ENCODE measurements around the gene HNRNPLL. TPM values are rescaled to one million over a fixed set of nuclear protein-coding genes. Genes with fewer than 3 reads are reported as not detected.

Gene HNRNPLL
- total and polyA plus RNA-seq, 2 of the 13 experiments (the other 11 are each of a cell fraction or from before 2014, with no cell fraction given) = 49.4 to 103 TPM

DNA sequence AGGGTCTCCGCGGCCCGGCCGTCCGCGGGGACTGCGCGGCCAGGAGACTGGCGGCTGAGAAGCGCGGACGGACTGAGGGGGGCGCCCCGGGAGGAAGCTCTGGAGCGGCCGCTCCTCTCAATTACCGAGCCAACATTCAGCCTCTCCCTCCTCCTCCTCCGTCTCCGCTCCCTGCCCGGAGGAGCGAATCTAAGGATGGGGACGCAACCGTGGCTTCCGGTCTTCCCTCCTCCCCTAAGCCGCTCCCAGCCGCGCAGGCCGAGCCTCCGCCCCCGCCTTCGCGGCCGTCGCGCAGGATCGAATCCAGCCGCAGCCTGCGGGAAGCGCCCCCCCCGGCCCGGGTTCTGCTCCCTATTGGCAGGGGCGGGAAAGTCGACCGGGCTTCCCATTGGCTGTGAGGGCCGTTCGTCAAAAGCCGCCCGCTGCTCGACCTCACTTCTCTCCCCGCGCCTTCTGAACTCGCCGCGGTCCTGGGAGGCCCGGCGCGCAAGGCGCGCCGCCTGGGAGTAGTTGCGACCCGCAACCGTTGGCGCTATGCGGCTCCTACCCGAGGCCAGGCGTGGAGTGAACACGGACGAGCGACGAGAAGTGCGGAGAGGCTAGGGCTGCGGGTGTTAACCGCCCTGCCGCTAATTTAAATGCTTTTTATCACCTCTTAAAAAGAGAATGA lies at the start of gene HNRNPLL (continued):
- TF ChIP-seq, protein P1, sequence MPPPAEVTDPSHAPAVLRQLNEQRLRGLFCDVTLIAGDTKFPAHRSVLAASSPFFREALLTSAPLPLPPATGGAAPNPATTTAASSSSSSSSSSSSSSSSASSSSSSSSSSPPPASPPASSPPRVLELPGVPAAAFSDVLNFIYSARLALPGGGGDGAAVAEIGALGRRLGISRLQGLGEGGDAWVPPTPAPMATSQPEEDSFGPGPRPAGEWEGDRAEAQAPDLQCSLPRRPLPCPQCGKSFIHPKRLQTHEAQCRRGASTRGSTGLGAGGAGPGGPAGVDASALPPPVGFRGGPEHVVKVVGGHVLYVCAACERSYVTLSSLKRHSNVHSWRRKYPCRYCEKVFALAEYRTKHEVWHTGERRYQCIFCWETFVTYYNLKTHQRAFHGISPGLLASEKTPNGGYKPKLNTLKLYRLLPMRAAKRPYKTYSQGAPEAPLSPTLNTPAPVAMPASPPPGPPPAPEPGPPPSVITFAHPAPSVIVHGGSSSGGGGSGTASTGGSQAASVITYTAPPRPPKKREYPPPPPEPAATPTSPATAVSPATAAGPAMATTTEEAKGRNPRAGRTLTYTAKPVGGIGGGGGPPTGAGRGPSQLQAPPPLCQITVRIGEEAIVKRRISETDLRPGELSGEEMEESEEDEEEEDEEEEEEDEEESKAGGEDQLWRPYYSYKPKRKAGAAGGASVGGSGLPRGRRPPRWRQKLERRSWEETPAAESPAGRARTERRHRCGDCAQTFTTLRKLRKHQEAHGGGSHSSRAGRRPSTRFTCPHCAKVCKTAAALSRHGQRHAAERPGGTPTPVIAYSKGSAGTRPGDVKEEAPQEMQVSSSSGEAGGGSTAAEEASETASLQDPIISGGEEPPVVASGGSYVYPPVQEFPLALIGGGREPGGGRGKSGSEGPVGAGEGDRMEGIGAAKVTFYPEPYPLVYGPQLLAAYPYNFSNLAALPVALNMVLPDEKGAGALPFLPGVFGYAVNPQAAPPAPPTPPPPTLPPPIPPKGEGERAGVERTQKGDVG (CRISPR knock-in tag; IDR thresholded peaks at IDR 0.05; ENCODE audit: borderline replicate concordance) = no peak; the same call in 1 of the 2 replicates
- TF ChIP-seq KLF15 (CRISPR knock-in tag; IDR thresholded peaks at IDR 0.05; ENCODE audit: borderline replicate concordance) = no peak
- peak; percentile 72; the same call in 1 of the 2 replicates for TF ChIP-seq NFKBIZ (CRISPR knock-in tag; IDR thresholded peaks at IDR 0.05)
- peak; percentile 88 for TF ChIP-seq ARID5B (CRISPR knock-in tag; IDR thresholded peaks at IDR 0.05)
- peak; percentile 50; the same call in 1 of the 2 replicates for TF ChIP-seq PRDM10 (CRISPR knock-in tag; IDR thresholded peaks at IDR 0.05; ENCODE audit: low read depth)
- TF ChIP-seq FLYWCH1 (CRISPR knock-in tag; IDR thresholded peaks at IDR 0.05) = no peak
- TF ChIP-seq HES4 (CRISPR knock-in tag; IDR thresholded peaks at IDR 0.05; ENCODE audit: borderline replicate concordance) = peak; percentile 83; the same call in 1 of the 2 replicates
- peak; percentile 92; the same call in 1 of the 2 replicates for TF ChIP-seq ZSCAN21 (CRISPR knock-in tag; IDR thresholded peaks at IDR 0.05; ENCODE audit: borderline replicate concordance)
- peak; percentile 78 for TF ChIP-seq POGZ (CRISPR knock-in tag; IDR thresholded peaks at IDR 0.05)
- no peak; the same call in 1 of the 2 replicates for TF ChIP-seq TMF1 (CRISPR knock-in tag; IDR thresholded peaks at IDR 0.05; ENCODE audit: low read depth)
- peak; percentile 76 for TF ChIP-seq RCOR2 (CRISPR knock-in tag; IDR thresholded peaks at IDR 0.05)
- no peak for TF ChIP-seq IKZF4 (CRISPR knock-in tag; IDR thresholded peaks at IDR 0.05; ENCODE audit: borderline replicate concordance, low read depth, not compliant biosample characterization)
- no peak for TF ChIP-seq MBNL3 (CRISPR knock-in tag; conservative IDR thresholded peaks at IDR 0.05)
- TF ChIP-seq CENPX (CRISPR knock-in tag; IDR thresholded peaks at IDR 0.05) = no peak
- TF ChIP-seq NR2F6 (IDR thresholded peaks at IDR 0.05) = no peak
- TF ChIP-seq NR2F6 (CRISPR knock-in tag; IDR thresholded peaks at IDR 0.05) = 0 out of 2 replicates have a peak, but pooled peaks have one; percentile 50
- no peak for TF ChIP-seq TEAD2 (CRISPR knock-in tag; IDR thresholded peaks at IDR 0.05)
- no peak; the same call in 1 of the 2 replicates for TF ChIP-seq MYNN (CRISPR knock-in tag; IDR thresholded peaks at IDR 0.05; ENCODE audit: low read depth)
- TF ChIP-seq SMC3 (IDR thresholded peaks at IDR 0.05; ENCODE audit: low read length) = no peak
